ENCODE measurements around the gene NKAIN2. TPM values are rescaled to one million over a fixed set of nuclear protein-coding genes. Genes with fewer than 3 reads are reported as not detected.

The NKAIN2 gene
- total RNA-seq, 1 experiment from 2014 or later, result not detected

DNA sequence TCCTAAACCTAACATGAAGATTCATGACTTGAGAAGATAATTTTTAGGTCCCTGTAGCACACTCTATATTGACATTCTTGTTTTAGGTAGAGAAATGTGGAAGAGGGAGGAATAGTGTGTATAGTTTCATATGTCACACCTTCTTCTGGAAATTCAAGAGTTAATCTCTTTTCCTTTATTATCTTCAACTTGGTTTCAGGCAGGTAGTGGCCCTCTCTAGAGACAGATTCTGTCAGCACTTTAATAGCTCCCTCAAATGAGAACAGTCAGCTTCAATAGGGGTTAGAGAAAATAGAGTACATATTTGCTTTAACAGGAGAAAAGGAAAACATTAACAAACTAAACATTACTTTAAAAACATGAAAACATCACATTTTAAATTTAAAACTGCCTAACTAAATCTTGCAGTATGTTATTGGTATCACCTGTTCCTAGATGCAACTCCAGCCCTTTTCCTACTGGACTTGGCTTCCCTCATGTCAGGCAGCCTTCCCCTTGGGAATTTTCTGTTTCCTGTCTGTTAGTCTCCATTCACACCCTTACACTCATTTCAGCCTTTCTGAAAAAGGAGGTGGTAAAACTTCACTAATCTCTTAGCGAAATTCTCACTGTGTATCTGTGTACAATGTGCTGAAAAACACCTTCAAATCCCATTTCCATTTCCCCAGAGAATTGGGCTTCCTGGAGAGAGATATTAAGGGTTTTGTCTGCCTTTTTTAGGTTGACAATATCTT lies 966.3 kb downstream of the NKAIN2 start:
- intact Hi-C loops (cut with micrococcal nuclease; ENCODE audit: unreplicated experiment), result no loop called here
- Mint-ChIP-seq H3K9me3 (ENCODE audit: low read depth, unreplicated experiment) (no peaks in the 10 kb centered on the region), H3K4me3 (ENCODE audit: low read depth, unreplicated experiment) (no peak overlapping the region), H3K27ac (ENCODE audit: unreplicated experiment) (no peak overlapping the region), H3K4me1 (ENCODE audit: low read depth, unreplicated experiment) (no peaks in the 10 kb centered on the region), H3K27me3 (ENCODE audit: unreplicated experiment) (no peaks in the 10 kb centered on the region), H3K36me3 (ENCODE audit: insufficient read depth, unreplicated experiment) (no peaks in the 10 kb centered on the region)
- BruUV-seq (replicated peaks), result no TSS peak
- CTCF ChIA-PET, result no interaction called here
- DNase-seq, result no peak
- TF ChIP-seq, protein P1, sequence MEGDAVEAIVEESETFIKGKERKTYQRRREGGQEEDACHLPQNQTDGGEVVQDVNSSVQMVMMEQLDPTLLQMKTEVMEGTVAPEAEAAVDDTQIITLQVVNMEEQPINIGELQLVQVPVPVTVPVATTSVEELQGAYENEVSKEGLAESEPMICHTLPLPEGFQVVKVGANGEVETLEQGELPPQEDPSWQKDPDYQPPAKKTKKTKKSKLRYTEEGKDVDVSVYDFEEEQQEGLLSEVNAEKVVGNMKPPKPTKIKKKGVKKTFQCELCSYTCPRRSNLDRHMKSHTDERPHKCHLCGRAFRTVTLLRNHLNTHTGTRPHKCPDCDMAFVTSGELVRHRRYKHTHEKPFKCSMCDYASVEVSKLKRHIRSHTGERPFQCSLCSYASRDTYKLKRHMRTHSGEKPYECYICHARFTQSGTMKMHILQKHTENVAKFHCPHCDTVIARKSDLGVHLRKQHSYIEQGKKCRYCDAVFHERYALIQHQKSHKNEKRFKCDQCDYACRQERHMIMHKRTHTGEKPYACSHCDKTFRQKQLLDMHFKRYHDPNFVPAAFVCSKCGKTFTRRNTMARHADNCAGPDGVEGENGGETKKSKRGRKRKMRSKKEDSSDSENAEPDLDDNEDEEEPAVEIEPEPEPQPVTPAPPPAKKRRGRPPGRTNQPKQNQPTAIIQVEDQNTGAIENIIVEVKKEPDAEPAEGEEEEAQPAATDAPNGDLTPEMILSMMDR (IDR thresholded peaks at IDR 0.05; ENCODE audit: unreplicated experiment), result no peak

DNA sequence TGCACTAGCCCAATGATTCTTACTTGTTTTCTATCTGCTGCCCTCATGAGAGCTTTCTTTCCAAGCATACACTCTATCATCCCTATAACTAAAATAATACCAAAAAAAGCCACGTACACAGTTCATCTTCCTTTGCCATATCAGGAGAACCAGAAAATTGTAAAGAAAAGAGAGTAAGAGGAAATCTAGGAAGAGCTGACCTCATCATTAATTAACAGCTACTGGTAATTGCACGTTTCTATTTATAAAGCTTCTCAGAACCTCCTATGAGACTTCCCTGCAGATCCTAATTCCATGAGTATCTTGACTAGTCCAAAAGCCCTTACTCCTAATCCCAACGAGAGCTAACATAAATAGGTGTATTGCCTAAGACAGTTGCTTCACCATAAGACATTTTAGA lies 967.1 kb downstream of the NKAIN2 start:
- no peak overlapping the region for H3K27ac Mint-ChIP-seq (ENCODE audit: unreplicated experiment)
- no peaks in the 10 kb centered on the region for H3K27me3 Mint-ChIP-seq (ENCODE audit: unreplicated experiment)
- TF ChIP-seq, protein P1 (IDR thresholded peaks at IDR 0.05; ENCODE audit: unreplicated experiment), result no peak
- no peak for DNase-seq
- intact Hi-C loops (cut with micrococcal nuclease; ENCODE audit: unreplicated experiment), result no loop called here
- CTCF ChIA-PET, result no interaction called here
- no TSS peak for BruUV-seq (replicated peaks)
- no peaks in the 10 kb centered on the region for H3K4me1 Mint-ChIP-seq (ENCODE audit: low read depth, unreplicated experiment)
- no peaks in the 10 kb centered on the region for H3K9me3 Mint-ChIP-seq (ENCODE audit: low read depth, unreplicated experiment)
- no peak overlapping the region for H3K4me3 Mint-ChIP-seq (ENCODE audit: low read depth, unreplicated experiment)
- no peaks in the 10 kb centered on the region for H3K36me3 Mint-ChIP-seq (ENCODE audit: insufficient read depth, unreplicated experiment)

DNA sequence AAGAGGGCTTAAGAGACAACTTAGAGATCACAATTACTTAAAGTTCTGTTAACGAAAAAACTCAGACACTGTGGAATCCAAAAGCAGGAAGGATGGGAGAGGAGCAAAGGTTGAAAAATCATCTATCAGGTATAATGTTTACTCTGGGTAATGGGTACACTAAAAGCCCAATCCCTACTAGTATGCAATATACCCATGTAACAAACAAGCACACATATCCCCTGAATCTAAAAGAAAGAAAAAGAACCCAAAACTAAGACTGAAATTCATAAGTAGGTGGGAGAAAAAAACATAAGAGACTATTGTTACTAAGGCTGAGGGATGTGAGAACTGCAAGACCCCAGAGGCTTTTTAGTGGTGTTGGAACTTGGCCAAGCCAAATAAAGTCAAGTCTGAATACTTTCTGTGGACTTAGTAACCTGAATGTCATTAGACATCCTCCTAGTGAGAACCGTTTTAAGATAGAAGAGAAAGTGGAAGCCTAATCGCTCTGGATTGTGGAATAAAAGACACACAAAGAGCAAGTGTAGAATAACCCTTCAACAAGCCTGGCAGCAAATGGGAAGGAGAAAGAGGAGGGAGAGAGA lies 969.2 kb downstream of the NKAIN2 start:
- DNase-seq, result no peak
- no peaks in the 10 kb centered on the region for H3K27me3 Mint-ChIP-seq (ENCODE audit: unreplicated experiment)
- H3K4me3 Mint-ChIP-seq (ENCODE audit: low read depth, unreplicated experiment), result no peak overlapping the region
- intact Hi-C loops (cut with micrococcal nuclease; ENCODE audit: unreplicated experiment), result no loop called here
- H3K9me3 Mint-ChIP-seq (ENCODE audit: low read depth, unreplicated experiment), result no peaks in the 10 kb centered on the region
- BruUV-seq (replicated peaks), result no TSS peak
- H3K36me3 Mint-ChIP-seq (ENCODE audit: insufficient read depth, unreplicated experiment), result no peaks in the 10 kb centered on the region
- CTCF ChIA-PET, result no interaction called here
- H3K4me1 Mint-ChIP-seq (ENCODE audit: low read depth, unreplicated experiment), result no peaks in the 10 kb centered on the region
- TF ChIP-seq, protein P1 (IDR thresholded peaks at IDR 0.05; ENCODE audit: unreplicated experiment), result no peak
- H3K27ac Mint-ChIP-seq (ENCODE audit: unreplicated experiment), result no peak overlapping the region

DNA sequence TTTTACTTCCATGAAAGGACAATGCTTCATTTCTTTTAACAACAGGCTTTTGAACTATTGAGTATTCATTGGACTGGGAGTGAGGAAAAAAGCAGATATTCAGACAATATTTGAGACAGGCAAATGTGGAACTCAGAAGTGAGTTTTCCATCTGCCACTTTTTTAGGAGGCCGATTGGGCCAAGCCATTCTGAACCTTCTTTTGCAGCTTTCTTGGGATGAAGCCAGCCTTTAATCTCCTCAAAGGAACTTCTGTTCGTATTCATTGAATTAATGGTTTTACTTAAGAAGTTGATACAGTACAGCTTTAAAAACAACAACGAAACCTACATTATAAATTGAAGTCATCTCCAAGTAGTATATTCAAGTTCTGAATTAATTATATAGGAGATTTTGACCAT lies 971.5 kb downstream of the NKAIN2 start:
- Mint-ChIP-seq H3K4me3 (ENCODE audit: low read depth, unreplicated experiment) (no peak overlapping the region), H3K4me1 (ENCODE audit: low read depth, unreplicated experiment) (no peaks in the 10 kb centered on the region), H3K27me3 (ENCODE audit: unreplicated experiment) (no peaks in the 10 kb centered on the region), H3K36me3 (ENCODE audit: insufficient read depth, unreplicated experiment) (no peaks in the 10 kb centered on the region), H3K27ac (ENCODE audit: unreplicated experiment) (no peak overlapping the region), H3K9me3 (ENCODE audit: low read depth, unreplicated experiment) (no peaks in the 10 kb centered on the region)
- DNase-seq, result no peak
- no TSS peak for BruUV-seq (replicated peaks)
- intact Hi-C loops (cut with micrococcal nuclease; ENCODE audit: unreplicated experiment), result no loop called here
- TF ChIP-seq, protein P1 (IDR thresholded peaks at IDR 0.05; ENCODE audit: unreplicated experiment), result no peak
- CTCF ChIA-PET, result no interaction called here

All from Calu3 (cell line).